WTC11 (cell line): ENCODE data around the gene ANKDD1B.

Source experiments
- ATF1 ChIP-seq: sonication (generic); formaldehyde crosslinking; IDR thresholded peaks from 2 replicates; pipeline ENCODE4 v1.8.1; 2023; ENCODE audit warnings: mild to moderate bottlenecking, moderate library complexity, missing genetic modification reagents
- CTCF ChIP-seq: fragments of 200-600 bp; IDR thresholded peaks from 2 replicates; pipeline ENCODE4 v1.8.0; 2022; ENCODE audit warnings: antibody characterized with exemption
- ELF4 ChIP-seq: sonication (generic); formaldehyde crosslinking; IDR thresholded peaks from 2 replicates; pipeline ENCODE4 v1.8.1; 2022; ENCODE audit warnings: low read depth, mild to moderate bottlenecking, moderate library complexity, missing genetic modification reagents
- FOXJ3 ChIP-seq: sonication (generic); formaldehyde crosslinking; IDR thresholded peaks from 2 replicates; pipeline ENCODE4 v1.9.0; 2021; ENCODE audit warnings: missing genetic modification reagents, mild to moderate bottlenecking, borderline replicate concordance
- GTF2I ChIP-seq: fragments of 250-450 bp; sonication (Bioruptor Pico); conservative IDR thresholded peaks from 2 replicates; pipeline ENCODE4 v1.4.0; 2021; ENCODE audit warnings: mild to moderate bottlenecking
- IRF2 ChIP-seq: sonication (generic); formaldehyde crosslinking; IDR thresholded peaks from 2 replicates; pipeline ENCODE4 v1.8.0; 2022; ENCODE audit warnings: low read depth, missing genetic modification reagents, borderline replicate concordance
- JUN ChIP-seq: sonication (generic); formaldehyde crosslinking; IDR thresholded peaks from 2 replicates; pipeline ENCODE4 v1.8.0; 2023; ENCODE audit warnings: mild to moderate bottlenecking, missing genetic modification reagents
- PREB ChIP-seq: sonication (generic); formaldehyde crosslinking; IDR thresholded peaks from 2 replicates; pipeline ENCODE4 v1.8.1; 2022; ENCODE audit warnings: mild to moderate bottlenecking, missing genetic modification reagents, moderate library complexity, borderline replicate concordance
- USF2 ChIP-seq: sonication (generic); formaldehyde crosslinking; IDR thresholded peaks from 2 replicates; pipeline ENCODE4 v1.8.1; 2023; ENCODE audit warnings: mild to moderate bottlenecking, missing genetic modification reagents, moderate library complexity
- ZNF121 ChIP-seq: sonication (generic); formaldehyde crosslinking; IDR thresholded peaks from 2 replicates; pipeline ENCODE4 v1.8.0; 2023; ENCODE audit warnings: missing genetic modification reagents
- ZNF416 ChIP-seq: fragments of 250-450 bp; sonication (Bioruptor Pico); IDR thresholded peaks from 2 replicates; pipeline ENCODE4 v1.9.0; 2021; ENCODE audit warnings: mild to moderate bottlenecking, inconsistent platforms
- TF ChIP-seq, protein P1 (sequence below): sonication (generic); formaldehyde crosslinking; IDR thresholded peaks from 2 replicates; pipeline ENCODE4 v1.8.0; 2022; ENCODE audit warnings: mild to moderate bottlenecking, missing genetic modification reagents

GRCh38 chr5:75656311-75657003 is 45.2 kb downstream of the ANKDD1B start:
- TF ChIP-seq USF2 (CRISPR knock-in tag) (no peak), CTCF (no peak), JUN (no peak), PREB (CRISPR knock-in tag) (no peak), ZNF121 (CRISPR knock-in tag) (no peak), GTF2I (no peak), IRF2 (CRISPR knock-in tag) (no peak), FOXJ3 (CRISPR knock-in tag) (no peak), ATF1 (CRISPR knock-in tag) (no peak), ZNF416 (CRISPR knock-in tag) (no peak), ELF4 (no peak)
- TF ChIP-seq, protein P1, sequence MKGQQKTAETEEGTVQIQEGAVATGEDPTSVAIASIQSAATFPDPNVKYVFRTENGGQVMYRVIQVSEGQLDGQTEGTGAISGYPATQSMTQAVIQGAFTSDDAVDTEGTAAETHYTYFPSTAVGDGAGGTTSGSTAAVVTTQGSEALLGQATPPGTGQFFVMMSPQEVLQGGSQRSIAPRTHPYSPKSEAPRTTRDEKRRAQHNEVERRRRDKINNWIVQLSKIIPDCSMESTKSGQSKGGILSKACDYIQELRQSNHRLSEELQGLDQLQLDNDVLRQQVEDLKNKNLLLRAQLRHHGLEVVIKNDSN (CRISPR knock-in tag): no peak
